Renal cortex interstitium (tissue), 15 donors: ENCODE results near the gene GPR68. TPM values are rescaled to one million over a fixed set of nuclear protein-coding genes. Genes with fewer than 3 reads are reported as not detected.

Source experiments
- DNase-seq, 11 donors: peaks; one replicate each; pipeline ENCODE4 v3.0.0-alpha.2; 2013; ENCODE audit warnings: low read depth in 9 of 11, low spot score in 4 of 11; ENCODE audit errors: extremely low read depth in 1 of 11
- long read RNA-seq, 16 experiments: transcript quantifications; one replicate each; lab custom pipeline, GENCODE V29; 2026
- polyA plus RNA-seq, 3 donors: library from polyadenylated mRNA; unstranded; fragments of 120-200 nt; gene quantifications; one replicate each; pipeline ENCODE4 v1.2.1, GENCODE V29; 2013; ENCODE audit not compliant: insufficient read length in 3 of 3

The GPR68 gene, protein sequence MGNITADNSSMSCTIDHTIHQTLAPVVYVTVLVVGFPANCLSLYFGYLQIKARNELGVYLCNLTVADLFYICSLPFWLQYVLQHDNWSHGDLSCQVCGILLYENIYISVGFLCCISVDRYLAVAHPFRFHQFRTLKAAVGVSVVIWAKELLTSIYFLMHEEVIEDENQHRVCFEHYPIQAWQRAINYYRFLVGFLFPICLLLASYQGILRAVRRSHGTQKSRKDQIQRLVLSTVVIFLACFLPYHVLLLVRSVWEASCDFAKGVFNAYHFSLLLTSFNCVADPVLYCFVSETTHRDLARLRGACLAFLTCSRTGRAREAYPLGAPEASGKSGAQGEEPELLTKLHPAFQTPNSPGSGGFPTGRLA
- polyA plus RNA-seq, result 1 to 10 TPM; 1.8 to 4.2 (median 1.9) TPM
- long read RNA-seq, donor 1, result 0 reads
- long read RNA-seq, donor 2, result 0 reads
- long read RNA-seq, donor 3, result 0 reads
- long read RNA-seq, donor 4, result 0 reads
- long read RNA-seq, donor 5, result 0 reads
- long read RNA-seq, donor 6, result 0 reads
- long read RNA-seq, donor 7, result 0 reads
- long read RNA-seq, donor 8, result 0 reads
- long read RNA-seq, donor 9, result 0 reads
- long read RNA-seq, donor 10, result 0 reads
- long read RNA-seq, donor 11, result 0 reads
- long read RNA-seq, donor 12, result 0 reads
- long read RNA-seq, donor 13, result 0 reads
- long read RNA-seq, donor 14, result 0 reads
- long read RNA-seq, donor 15, result 0 reads
- long read RNA-seq, donor 16, result 0 reads

DNA sequence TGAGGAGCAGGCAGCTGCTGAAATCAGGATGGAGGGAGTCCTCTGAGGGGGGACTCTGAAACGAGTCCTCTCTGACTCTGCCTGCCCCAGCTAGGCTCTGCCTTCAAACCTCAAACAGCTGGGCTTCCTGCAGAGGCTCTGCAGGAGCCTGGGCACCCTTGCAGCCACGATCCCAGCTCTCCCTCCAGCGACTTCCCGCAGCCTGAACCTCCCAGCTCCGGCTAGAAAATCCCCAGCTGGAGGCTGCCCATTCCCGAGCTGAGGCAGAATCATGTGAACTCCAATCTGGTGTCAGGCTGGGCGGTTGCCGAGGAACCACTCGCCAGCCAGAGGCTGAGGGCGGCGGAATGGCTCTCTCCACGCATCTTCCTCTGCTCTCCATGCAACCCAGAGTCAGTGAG lies at the start of gene GPR68:
Gene GPR68, minus strand, starts transcription at position 204 of the 401 bp plus-strand sequence. CDS start 9,654 bp downstream, outside the sequence.
- peak in 2 of 11 donors; percentile 33 to 37 for DNase-seq

DNA sequence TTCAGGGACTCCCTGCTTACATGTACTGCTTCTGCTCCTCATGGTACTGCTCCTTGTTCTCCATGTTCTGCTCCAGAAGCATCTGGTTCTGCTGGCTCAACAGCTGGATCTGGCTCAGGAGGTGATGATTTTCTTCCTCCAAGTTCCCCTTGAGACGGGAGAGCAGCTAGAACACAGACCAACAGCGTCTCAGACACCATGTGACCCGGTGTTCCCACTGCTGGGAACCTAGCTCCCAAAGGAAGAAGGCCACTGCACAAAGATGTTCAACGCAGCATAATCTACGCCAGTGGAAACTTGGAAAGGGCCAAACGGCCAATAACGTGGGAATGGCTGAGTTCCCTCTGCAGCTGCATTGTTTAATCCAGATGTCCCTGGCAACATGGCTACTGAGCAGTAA lies 49.6 kb upstream of the GPR68 start:
- DNase-seq, result no peak

DNA sequence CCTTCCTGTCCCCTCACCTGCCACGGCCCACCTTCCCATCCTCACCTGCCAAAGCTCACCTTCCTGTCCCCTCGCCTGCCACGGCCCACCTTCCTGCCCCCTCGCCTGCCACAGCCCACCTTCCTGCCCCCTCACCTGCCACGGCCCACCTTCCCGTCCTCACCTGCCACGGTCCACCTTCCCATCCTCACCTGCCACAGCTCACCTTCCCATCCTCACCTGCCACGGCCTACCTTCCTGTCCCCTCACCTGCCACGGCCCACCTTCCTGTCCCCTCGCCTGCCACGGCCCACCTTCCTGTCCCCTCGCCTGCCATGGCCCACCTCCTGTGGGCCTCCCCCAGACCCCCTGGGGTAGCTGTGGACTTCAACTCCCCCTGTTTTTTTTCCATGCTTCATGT lies 48.8 kb upstream of the GPR68 start:
- DNase-seq, result no peak

DNA sequence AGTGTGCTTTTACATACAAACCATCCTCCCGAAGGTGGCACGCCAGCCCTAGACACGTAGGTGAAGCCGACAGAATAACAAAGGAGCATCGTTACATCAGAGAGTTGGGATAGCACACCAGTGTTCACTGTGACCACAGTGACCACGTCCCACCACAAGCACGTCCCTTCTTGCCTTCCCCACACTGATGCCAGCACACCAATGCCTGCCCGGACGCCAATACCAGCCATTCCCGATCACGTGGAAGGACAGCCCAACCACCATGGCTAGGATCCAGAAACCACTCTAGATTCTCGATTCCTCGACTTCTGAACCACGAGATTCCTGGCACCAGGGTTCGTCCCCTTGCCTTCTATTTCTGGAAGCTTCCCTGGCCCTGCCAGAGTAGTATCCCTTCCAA lies 48.0 kb upstream of the GPR68 start:
- DNase-seq, result no peak

DNA sequence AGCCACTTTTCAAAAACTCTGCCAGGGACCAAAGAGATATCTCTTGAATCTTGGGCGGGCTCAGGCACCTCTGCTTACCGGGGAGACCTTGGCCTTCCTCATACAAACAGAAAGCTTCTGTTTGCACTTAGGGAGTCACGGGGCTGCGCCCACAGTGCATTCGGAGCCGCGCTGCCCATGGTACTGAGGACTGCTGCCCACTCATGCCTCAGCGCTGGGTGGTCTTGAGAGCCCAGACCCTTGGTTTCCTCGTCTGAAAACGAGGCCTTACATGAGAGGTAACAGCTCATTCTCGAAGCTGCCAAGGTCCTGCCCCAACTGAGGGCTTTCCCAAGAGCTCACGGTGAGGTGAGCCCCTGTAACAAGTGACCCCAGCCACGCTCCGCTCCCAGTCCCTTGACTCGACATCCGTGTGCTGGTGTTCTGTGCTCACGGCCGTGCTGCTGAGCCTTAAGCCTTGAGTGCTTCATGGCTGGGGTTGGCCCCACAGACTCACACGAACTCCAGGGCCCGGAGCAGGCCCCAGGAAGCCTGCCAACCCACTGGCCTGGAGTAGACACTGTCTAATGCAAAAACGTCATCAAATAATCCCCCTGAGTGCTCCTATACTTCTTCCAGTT lies 47.4 kb upstream of the GPR68 start:
- DNase-seq, result no peak

DNA sequence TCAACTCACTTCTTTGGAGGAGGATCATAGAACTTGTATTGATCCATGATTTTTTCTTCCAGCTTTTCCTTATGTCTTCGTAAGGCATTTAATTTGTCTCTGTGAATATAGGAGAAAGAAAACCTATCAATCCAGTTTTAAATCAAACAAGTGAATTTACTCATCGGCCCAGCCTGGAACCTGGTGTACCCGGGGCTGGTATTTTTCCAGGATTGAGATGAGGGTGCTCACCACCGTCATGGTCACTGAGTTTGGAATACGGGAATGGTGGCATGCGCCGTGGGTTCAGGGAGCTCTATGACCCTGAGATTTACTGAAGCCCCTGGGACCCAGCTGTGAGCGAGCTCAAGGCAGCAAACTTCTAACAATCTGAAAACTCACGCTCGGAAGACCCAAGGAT lies 46.5 kb upstream of the GPR68 start:
- no peak for DNase-seq

DNA sequence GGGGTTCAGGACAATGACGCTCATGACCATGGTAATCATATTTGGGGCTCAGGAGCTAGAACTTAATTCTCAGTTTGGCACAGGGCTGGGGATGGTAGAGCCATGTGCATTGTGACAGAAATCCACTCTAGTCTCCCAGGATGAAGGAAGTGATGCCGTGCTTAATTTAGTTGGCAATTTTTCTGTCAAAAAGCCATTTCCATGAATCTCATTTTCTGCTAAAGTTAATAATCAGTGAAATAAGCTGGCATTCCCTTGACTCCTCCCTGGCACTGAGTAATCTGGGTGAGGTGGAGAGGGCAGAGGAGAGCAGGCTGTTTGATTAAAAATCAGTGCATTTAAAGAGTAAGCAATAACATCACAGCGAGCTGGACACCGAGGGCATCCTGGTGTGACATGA lies 45.0 kb upstream of the GPR68 start:
- DNase-seq, result no peak

DNA sequence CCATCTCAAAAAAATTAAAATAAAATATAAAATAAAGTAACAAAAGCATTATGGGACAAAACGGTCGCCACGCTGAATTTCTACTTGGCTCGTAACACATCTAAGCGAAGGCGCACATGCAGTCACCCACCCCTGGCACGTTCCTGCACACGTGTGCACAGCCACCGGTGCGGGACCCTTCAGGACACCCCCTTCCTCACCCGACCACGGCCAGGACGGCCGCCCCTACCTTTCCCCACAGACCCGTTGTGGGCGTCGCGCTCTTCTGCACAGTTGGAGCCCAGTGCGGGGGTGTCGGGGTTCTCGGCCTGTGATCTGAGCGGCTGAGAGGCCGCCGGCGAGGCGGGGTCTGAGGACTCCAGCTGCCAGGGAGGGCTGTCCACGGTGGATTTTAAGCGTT lies 44.4 kb upstream of the GPR68 start:
- DNase-seq, result no peak

DNA sequence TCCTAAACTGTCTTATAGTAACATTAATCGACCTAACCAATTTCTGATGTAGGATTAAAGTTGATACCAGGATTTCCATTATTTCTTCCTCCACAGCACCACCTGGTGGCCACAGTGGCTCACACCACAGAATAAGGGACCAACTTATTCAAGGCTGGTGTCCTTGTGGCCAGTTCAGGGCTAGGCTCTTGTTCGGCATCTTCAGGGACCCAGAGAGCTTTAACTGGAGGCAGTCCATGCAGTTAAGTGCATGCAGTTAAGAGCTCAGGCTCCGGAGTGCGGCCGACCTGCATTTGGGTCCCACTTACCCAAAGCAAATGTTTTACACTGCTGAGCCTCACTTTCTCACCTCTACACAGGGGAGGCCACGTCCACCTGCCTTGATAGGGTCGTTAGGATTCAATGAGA lies 42.0 kb upstream of the GPR68 start:
- DNase-seq, result peak in 10 of 11 donors; percentile 29 to 79 (median 50)

DNA sequence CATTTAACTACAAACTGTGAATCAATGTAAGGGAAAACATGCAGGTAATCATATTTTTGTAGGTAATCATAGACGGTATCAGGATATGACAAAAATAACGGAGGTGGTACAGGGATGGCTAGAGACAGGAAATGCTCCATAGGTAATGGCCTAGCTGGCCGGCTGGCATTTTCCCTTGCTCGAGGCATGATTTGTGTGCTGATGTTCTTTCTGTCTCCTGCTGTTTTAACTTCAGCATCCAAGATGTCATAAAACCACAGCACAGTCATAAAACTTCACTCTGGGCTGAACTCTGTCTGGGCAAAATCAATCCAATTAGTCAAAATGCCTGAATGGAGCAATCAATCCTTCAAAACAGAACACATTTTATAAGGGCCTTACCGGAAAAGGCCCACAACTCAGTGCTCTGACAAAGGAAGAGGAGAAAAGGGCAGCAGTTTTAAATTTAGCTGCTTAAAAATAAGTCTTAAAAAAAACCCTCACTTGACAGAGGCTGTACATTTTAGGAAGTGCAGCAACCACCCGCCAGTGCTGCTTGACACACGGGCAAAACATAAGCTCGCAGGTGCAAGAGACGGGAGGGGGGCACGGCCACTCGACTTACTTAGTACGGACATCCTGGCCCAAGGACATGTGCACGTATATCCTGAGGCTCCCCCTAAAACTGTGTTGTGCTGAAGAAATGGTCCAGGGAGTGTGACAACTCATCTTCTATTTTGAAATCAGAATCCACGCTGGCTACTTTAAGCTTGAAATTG lies 40.5 kb upstream of the GPR68 start:
- no peak for DNase-seq

DNA sequence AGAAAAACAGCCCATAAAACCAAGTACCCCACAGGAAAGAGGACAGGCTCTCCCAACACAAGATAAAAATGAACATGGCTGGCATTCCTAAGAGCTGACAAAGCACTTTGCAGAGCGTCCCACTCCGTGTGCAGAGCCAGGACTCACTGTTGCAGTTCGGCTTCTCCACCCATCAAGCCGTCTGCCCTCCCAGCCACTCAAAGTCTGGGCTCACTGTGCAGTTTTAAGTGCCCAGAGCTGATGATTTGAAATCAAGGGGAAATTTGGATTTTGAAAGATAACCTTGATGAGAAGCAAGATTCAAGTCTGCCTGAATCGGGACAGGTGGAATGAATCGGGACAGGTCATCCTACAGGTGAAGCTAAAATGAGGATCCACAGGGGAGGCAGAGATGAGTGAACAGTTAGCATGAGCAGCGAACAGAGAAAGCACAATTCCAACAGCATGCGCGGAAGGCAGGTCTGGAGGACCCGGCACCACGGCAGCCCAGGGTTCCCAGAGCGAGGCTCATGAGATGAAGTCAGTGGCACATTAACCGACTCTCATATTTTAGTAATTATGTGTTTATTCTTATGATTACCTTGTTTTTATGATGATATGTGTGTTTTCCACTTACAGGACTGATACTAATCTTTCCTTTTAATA lies 39.8 kb upstream of the GPR68 start:
- no peak for DNase-seq

DNA sequence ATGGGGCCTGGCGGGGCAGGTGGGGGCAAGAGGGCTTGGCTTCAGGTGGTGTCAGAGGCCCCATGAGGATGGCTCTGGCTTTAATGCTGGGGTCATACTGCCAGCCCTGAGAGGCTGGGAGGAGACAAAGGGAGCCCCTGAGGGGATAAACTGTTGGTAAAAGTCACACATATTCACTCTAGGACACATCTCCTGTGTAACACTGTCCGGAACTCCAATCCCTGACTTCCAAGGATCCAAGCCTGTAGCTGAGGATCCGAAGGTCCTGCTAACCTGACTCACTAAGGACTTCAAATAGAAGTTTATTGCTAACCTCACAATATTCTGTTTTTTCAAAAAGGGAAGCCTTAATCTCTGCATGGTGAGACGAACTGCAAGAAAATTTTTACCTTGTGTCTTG lies 39.2 kb upstream of the GPR68 start:
- DNase-seq, result no peak

DNA sequence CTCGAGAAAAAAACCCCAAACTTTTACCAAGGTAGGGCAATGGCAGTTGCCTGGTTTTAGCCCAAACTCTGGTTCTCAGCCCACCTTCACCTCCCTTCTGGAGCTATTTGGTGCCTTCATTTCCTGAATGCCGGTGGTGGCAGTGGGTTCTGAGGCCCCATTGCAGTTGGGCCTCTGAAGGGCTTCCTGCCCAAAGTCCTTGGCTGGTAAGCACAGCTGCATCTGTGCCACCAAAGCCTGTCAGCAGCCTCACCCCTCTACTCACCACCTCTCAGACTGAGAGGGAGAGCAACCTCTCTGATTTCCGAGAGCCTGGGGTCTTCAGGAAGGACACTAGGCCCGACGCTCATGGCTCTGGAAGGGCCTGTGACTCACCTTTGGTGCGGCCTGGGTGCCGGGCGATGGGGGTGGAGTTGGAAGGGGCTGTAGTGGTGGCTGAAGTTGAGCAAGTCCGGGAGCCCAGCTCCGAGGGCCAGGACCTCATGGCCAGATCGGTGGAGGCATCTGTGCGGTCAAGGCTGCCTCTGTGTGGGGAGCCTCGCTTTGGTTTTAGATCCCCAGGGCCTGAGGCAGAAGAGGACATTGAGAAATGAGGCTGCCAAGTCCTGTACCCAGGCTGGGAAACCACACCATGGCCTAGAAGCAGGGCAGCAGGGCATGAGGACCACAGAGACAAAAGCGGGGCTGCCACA lies 38.6 kb upstream of the GPR68 start:
- DNase-seq, result no peak

DNA sequence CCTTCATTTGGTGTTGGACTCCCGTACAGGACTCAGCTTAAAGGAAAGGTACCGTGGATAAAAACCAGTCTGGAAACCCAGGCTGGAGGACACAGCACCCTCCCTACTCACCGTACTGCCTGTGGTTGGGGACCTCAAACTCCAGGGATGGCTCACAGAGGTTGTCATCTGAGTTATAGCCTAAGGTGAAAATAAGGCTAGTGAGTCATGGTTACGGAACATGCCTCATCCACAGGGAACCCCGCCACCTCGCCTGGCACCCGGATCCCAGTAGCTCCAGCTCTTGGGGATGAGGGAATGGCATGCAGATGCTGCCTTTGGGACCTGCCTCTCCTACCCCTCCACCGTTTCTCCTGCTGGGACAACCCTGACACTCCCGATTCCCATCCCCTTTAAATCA lies 36.8 kb upstream of the GPR68 start:
- no peak for DNase-seq

DNA sequence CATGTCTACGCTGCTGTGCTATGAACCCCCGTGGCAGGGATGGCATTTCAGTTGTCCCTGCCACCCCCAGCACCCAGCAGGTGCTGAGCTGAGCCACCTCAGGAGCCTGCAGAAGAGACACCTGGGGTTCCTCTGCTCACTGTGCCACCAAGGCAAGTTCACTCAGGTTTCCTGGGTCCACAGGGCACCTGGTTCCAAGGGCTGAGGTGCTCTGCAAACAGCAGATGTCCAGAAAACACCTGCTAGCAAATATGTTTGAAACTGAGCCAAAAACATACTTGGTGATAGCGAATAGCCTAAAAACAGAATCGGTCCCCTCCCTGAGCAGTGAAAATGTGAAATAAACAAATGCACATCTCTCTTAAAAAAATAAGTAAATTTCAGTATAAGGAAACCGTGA lies 35.6 kb upstream of the GPR68 start:
- DNase-seq, result no peak

DNA sequence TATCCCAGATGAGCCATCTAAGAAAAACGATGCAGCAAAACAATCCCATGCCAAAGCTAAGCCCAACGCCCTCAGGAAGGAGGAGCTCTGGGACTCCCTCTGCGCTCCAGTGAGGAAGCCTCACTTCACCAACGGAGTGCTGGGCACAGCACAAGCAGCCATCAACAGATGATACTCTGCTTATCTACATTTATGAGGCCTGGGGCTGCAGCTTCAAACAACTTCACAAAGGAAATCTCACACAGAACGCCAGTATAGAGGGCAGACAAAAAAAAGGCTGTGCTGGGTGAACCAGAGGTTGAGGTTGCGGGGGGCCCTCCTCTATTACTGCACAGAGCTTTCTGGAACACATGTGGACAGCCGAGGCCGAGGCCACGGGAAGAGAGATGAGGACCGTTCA lies 34.9 kb upstream of the GPR68 start:
- no peak for DNase-seq

DNA sequence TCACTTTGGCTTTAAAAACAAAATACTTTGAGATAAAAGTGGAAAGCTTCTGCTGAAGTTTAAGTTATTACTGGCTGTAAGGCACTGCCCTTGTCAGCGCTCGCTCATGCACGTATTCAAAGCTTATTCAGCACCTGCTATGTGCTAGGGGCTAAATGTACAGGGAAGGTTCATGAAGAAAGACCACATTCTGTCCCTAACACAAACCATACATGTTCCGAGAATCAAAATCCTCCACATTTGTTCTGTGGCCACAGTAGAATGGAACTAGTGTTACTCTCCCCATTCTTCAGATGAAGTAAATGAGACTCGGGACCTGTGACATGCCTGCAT lies 33.8 kb upstream of the GPR68 start:
- DNase-seq, result no peak

DNA sequence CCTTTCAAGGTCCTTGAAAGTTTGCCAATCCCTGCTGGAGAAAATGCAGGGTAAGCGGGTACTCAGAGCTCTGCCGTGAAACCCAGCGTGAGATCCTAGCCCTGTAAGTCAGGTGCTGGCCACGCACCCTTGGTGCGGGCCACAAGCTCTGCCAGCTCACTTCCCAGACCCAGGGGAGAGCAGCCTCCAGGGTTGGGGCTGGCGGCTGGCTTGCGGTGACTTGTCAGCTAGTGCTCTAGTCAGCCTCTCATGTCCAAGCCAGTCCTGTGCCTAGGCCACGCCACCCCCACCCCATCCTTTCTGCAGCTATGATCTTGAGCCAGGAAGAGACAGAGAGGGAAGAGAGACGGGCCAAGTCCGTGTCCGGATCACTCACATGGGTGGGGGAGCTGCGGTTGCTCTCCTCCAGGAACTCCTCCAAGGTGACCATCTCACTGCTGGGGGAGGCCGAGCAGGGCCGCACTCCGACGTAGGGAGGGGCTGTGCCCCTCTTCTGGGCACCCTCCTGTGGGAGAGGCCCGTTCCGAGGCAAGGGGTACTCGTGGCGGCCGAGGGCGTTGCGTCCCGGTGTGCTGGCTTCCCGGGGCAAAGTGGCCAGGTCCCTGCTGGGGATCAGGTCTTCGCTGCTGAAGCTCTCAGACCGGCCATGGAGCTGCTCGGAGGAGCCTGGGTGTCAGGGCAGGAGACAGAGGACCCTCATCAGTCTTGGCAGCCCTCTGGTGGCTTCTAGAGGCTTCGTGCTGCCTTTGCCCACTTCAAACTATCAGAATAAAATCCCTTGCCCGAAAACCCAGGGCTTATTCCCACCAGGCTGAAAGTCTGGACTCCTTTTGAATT lies 33.3 kb upstream of the GPR68 start:
- DNase-seq, result no peak
